GM12878 (cell line): ENCODE data around the gene ZMYM3. TPM values are rescaled to one million over a fixed set of nuclear protein-coding genes. Genes with fewer than 3 reads are reported as not detected.
A peak's percentile ranks its signal among the peaks of the same experiment; 100 is the strongest.

Source experiments
- ATAC-seq: fragments of 200-7000 bp; cut with Tn5 transposase; 3 replicates; pipeline ENCODE4 v1.9.1; 2020; ENCODE audit warnings: mild to moderate bottlenecking, moderate library complexity
- BruUV-seq: library from RNA; stranded (reverse); fragments of 400-500 nt; replicated peaks from 2 replicates; lab custom pipeline; 2021; lab: Mats Ljungman, UMichigan
- CTCF ChIA-PET: fragments of 300-600 bp; sonication (Branson Sonifier 250); formaldehyde crosslinking; extraction: SDS; loops from one replicate; lab custom pipeline; 2021; ENCODE audit warnings: inconsistent platforms; lab: Yijun Ruan, JAX
- POLR2A ChIA-PET: fragments of 350-600 bp; formaldehyde crosslinking; extraction: SDS; loops from one replicate; lab custom pipeline; 2021; ENCODE audit warnings: inconsistent platforms; lab: Charles Lee
- RAD21 ChIA-PET: fragments of 300-600 bp; sonication (Branson Sonifier 250); formaldehyde crosslinking; loops from one replicate; lab custom pipeline; 2023; ENCODE audit warnings: antibody characterized with exemption; ENCODE audit not compliant: unreplicated experiment; lab: Charles Lee
- SMC1A ChIA-PET: fragments of 300-600 bp; sonication (Branson Sonifier 250); formaldehyde crosslinking; loops from one replicate; lab custom pipeline; 2023; ENCODE audit not compliant: unreplicated experiment, uncharacterized antibody; lab: Charles Lee
- DNase-seq: peaks from one replicate; pipeline ENCODE4 v3.0.0-alpha.2; 2011; ENCODE audit warnings: low read depth, low spot score
- FAIRE-seq: peaks from 3 replicates; lab custom pipeline; 2011; peaks lifted over from hg19 to GRCh38; lab: Jason Lieb, UNC
- H2AFZ ChIP-seq: 2 replicates; pipeline ENCODE4 v1.6.0; 2011; ENCODE audit warnings: low read depth, low read length, control low read depth; ENCODE audit not compliant: control insufficient read depth
- H3K27ac ChIP-seq: 2 replicates; pipeline ENCODE4 v1.5.1; 2011; ENCODE audit warnings: control low read depth; ENCODE audit not compliant: control insufficient read depth, insufficient read depth
- H3K27me3 ChIP-seq, 2 experiments: replicated peaks in 1 of 2; 2 replicates each; pipeline versions ENCODE4 v1.6.0 to v1.6.1; 2011; ENCODE audit warnings: low read length in 1 of 2; ENCODE audit not compliant: control insufficient read depth in 2 of 2, insufficient read depth in 2 of 2
- H3K36me3 ChIP-seq, 2 experiments: 2 replicates each; pipeline ENCODE4 v1.5.1; 2011; ENCODE audit warnings: low read length in 1 of 2; ENCODE audit not compliant: control insufficient read depth in 2 of 2, insufficient read depth in 2 of 2
- H3K4me1 ChIP-seq: 2 replicates; pipeline ENCODE4 v1.6.1; 2011; ENCODE audit warnings: mild to moderate bottlenecking, low read length, moderate library complexity, mixed read lengths; ENCODE audit not compliant: control insufficient read depth, insufficient read depth
- H3K4me2 ChIP-seq: 2 replicates; pipeline ENCODE4 v1.6.0; 2011; ENCODE audit warnings: control low read depth; ENCODE audit not compliant: control insufficient read depth, insufficient read depth
- H3K4me3 ChIP-seq: fragments of 200-600 bp; sonication (generic); 2 replicates; pipeline ENCODE4 v1.5.1; 2016
- H3K79me2 ChIP-seq: 2 replicates; pipeline ENCODE4 v1.6.0; 2011; ENCODE audit warnings: low read length; ENCODE audit not compliant: control insufficient read depth, insufficient read depth
- H3K9ac ChIP-seq: 2 replicates; pipeline ENCODE4 v1.8.0; 2011; ENCODE audit warnings: low read length, control low read depth, mixed read lengths; ENCODE audit not compliant: control insufficient read depth, insufficient read depth
- H3K9me3 ChIP-seq: replicated peaks from 3 replicates; pipeline ENCODE4 v1.5.1; 2011; ENCODE audit warnings: mild to moderate bottlenecking, low read length; ENCODE audit not compliant: control insufficient read depth, insufficient read depth
- H4K20me1 ChIP-seq: 2 replicates; pipeline ENCODE4 v1.6.0; 2011; ENCODE audit not compliant: control insufficient read depth, insufficient read depth
- BACH1 ChIP-seq: fragments of 450-650 bp; IDR thresholded peaks from 2 replicates; pipeline ENCODE4 v1.6.1; 2017; ENCODE audit warnings: mild to moderate bottlenecking, borderline replicate concordance
- CREB1 ChIP-seq: IDR thresholded peaks from 2 replicates; pipeline ENCODE4 v1.6.1; 2012; ENCODE audit warnings: low read depth, mild to moderate bottlenecking, inconsistent platforms
- EGR1 ChIP-seq, 2 experiments: IDR thresholded peaks; 1 replicate in 1 of 2; 2 replicates in 1 of 2; pipeline ENCODE4 v1.6.1; 2011 to 2012; ENCODE audit warnings: low read depth in 2 of 2, low read length in 2 of 2, borderline replicate concordance in 1 of 2, mild to moderate bottlenecking in 1 of 2, moderate library complexity in 1 of 2
- NR2F1 ChIP-seq: fragments of 450-650 bp; conservative IDR thresholded peaks from 2 replicates; pipeline ENCODE4 v1.6.1; 2017; ENCODE audit warnings: mild to moderate bottlenecking
- POLR2A ChIP-seq: IDR thresholded peaks from 2 replicates; pipeline ENCODE4 v1.6.1; 2011; ENCODE audit warnings: low read depth, mild to moderate bottlenecking, low read length
- RUNX3 ChIP-seq: IDR thresholded peaks from 2 replicates; pipeline ENCODE4 v1.6.1; 2012; ENCODE audit warnings: low read length, inconsistent platforms
- SPI1 ChIP-seq: IDR thresholded peaks from 2 replicates; pipeline ENCODE4 v1.6.1; 2011; ENCODE audit warnings: low read depth, mild to moderate bottlenecking, low read length, moderate library complexity, borderline replicate concordance; ENCODE audit not compliant: insufficient read depth
- TAF1 ChIP-seq: IDR thresholded peaks from 2 replicates; pipeline ENCODE4 v1.6.1; 2011; ENCODE audit warnings: mild to moderate bottlenecking, low read depth, low read length, borderline replicate concordance
- WGBS: methylation state at CpG from one replicate; pipeline ENCODE4 v1.1.6; 2016; ENCODE audit warnings: low lambda C conversion rate; ENCODE audit not compliant: insufficient replicate concordance, insufficient coverage; ENCODE audit errors: missing lambda C conversion rate; 5-methylcytosine and 5-hydroxymethylcytosine counted together
- in situ Hi-C: fragments of 300-500 bp; cut with MboI; formaldehyde crosslinking; loops from 9 replicates; pipeline ENCODE4 v1.14.3; 2018; ENCODE audit warnings: mixed read lengths
- intact Hi-C: fragments of 100-400 bp; cut with micrococcal nuclease; formaldehyde crosslinking; loops from one replicate; pipeline ENCODE4 v1.14.2; 2022; ENCODE audit not compliant: unreplicated experiment
- polyA plus RNA-seq, 11 experiments: library from polyadenylated mRNA; depleted of rRNA in 4 of 11; unstranded in 6 of 11; stranded (reverse) in 5 of 11; fragments of >200 nt; fragmentation: Nextera tagmentation in 4 of 11; fragmentation: Illumina TruSeq in 1 of 11; extraction: Ambion mirVana in 4 of 11; extraction: Trizol in 1 of 11; gene quantifications; 1 replicate in 1 of 11; 2 replicates in 10 of 11; pipeline versions ENCODE4 v1.2.1 to v1.2.3, GENCODE V29; 2011 to 2016; ENCODE audit warnings: inconsistent platforms in 2 of 11, missing spikeins in 2 of 11, low read depth in 1 of 11
- total RNA-seq, 4 experiments: library from RNA; depleted of rRNA in 3 of 4; stranded (reverse); fragments of >200 nt in 3 of 4; fragmentation: Illumina TruSeq in 1 of 4; extraction: Trizol in 1 of 4; gene quantifications; 2 replicates each; pipeline versions ENCODE4 v1.2.1 to v1.2.3, GENCODE V29; 2013 to 2021
- TF ChIP-seq, protein P1 (sequence below): fragments of 450-650 bp; IDR thresholded peaks from 2 replicates; pipeline ENCODE4 v1.6.1; 2018; ENCODE audit warnings: borderline replicate concordance, mild to moderate bottlenecking; ENCODE audit not compliant: partially characterized antibody
- TF ChIP-seq, protein P2 (sequence below), 3 experiments: IDR thresholded peaks in 2 of 3; conservative IDR thresholded peaks in 1 of 3; 2 replicates each; pipeline ENCODE4 v1.5.1; 2011; ENCODE audit warnings: low read depth in 3 of 3, low read length in 3 of 3, mild to moderate bottlenecking in 3 of 3, control low read depth in 2 of 3, moderate library complexity in 2 of 3, inconsistent platforms in 1 of 3, mixed read lengths in 1 of 3; ENCODE audit not compliant: control insufficient read depth in 2 of 3, insufficient read depth in 1 of 3; ENCODE audit errors: extremely low read depth in 1 of 3

The ZMYM3 gene
- total and polyA plus RNA-seq, 10 of the 15 experiments (the other 5 are each of a cell fraction or from before 2014, with no cell fraction given) = 2.3 to 28.1 (median 12.3) TPM

DNA sequence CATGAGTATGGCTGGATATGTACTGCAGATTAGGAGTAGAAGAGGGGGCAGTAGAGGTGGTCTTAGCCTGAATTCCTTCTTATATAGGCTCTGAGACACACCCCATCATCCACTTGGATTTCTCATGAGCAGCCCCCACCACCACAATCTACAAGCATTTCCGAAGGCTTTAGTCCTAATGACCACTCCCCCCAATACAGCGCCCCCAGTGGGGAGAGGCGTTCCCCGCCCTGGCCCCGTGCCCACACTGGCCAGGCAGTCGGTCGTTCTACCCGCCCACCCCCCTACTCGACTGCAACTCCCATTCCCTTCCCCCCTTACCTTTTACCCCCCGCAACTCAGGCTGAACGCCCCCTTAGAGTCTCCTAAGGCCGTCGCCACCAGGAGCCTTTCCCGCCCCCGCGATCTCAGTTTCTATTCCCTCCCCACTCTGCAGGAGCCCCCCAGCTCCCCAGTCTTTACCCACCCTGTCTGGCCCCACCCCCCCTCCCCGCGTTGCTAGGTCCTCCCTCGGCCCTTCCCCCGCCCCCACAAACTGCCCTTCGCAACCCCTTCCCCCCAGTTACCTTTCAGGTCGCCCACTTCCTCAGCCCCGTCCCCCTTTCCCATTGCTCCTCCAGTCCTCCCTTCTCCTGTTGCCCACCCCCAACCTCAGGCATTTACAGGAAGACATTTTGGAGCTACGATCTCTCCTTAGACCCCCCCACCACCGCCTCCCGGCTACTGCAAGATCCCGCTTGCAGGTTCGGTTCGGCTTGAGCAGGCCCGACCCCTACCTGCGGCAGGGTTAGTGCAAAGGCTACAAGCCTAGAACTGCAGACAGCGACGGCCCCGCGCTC is 468 bp downstream of the ZMYM3 start:
- Histone ChIP-seq H2AFZ (peak overlapping the region; percentile 37), H3K4me3 (peak overlapping the region; percentile 89), H3K9ac (peak overlapping the region; percentile 64; the same call in 1 of the 2 replicates), H3K79me2 (peaks cover 13% of the 10 kb centered on the region), H3K4me2 (peak overlapping the region; percentile 74), H4K20me1 (no peaks in the 10 kb centered on the region), H3K27ac (peak overlapping the region; percentile 72), H3K4me1 (peaks cover 6% of the 10 kb centered on the region; the same call in 1 of the 2 replicates), H3K36me3 (peaks cover 0 to 5% of the 10 kb centered on the region in 2 experiments; a peak in 1 of 4 replicates), H3K27me3 (no peaks in the 10 kb centered on the region), H3K9me3 (no peaks in the 10 kb centered on the region)
- ATAC-seq (peak; percentile 25), FAIRE-seq (no peak), DNase-seq (no peak)
- 32% methylated on average over 17 of the region's 35 CpGs for WGBS
- intact Hi-C loops (loop anchor here (1.0 to 5.0 kb wide), 3 partner anchors 30 to 71 kb away; partner anchors contain the start of gene NONO), in situ Hi-C loops (no loop called here)
- TF ChIP-seq TAF1 (no peak), SPI1 (no peak), NR2F1 (0 out of 2 replicates have a peak, but pooled peaks have one; percentile 28), BACH1 (0 out of 2 replicates have a peak, but pooled peaks have one; percentile 13), POLR2A (no peak), RUNX3 (0 out of 2 replicates have a peak, but pooled peaks have one; percentile 29), EGR1 (IDR thresholded peaks at IDR 0.05; ENCODE audit: borderline replicate concordance in 1 of 2, low read depth in 2 of 2, low read length in 2 of 2) (peak in 1 of 2 experiments; percentile 61; a peak in 1 of 3 replicates), CREB1 (no peak)
- TF ChIP-seq, protein P1, sequence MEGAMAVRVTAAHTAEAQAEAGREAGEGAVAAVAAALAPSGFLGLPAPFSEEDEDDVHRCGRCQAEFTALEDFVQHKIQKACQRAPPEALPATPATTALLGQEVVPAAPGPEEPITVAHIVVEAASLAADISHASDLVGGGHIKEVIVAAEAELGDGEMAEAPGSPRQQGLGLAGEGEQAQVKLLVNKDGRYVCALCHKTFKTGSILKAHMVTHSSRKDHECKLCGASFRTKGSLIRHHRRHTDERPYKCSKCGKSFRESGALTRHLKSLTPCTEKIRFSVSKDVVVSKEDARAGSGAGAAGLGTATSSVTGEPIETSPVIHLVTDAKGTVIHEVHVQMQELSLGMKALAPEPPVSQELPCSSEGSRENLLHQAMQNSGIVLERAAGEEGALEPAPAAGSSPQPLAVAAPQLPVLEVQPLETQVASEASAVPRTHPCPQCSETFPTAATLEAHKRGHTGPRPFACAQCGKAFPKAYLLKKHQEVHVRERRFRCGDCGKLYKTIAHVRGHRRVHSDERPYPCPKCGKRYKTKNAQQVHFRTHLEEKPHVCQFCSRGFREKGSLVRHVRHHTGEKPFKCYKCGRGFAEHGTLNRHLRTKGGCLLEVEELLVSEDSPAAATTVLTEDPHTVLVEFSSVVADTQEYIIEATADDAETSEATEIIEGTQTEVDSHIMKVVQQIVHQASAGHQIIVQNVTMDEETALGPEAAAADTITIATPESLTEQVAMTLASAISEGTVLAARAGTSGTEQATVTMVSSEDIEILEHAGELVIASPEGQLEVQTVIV = no peak
- TF ChIP-seq, protein P2, sequence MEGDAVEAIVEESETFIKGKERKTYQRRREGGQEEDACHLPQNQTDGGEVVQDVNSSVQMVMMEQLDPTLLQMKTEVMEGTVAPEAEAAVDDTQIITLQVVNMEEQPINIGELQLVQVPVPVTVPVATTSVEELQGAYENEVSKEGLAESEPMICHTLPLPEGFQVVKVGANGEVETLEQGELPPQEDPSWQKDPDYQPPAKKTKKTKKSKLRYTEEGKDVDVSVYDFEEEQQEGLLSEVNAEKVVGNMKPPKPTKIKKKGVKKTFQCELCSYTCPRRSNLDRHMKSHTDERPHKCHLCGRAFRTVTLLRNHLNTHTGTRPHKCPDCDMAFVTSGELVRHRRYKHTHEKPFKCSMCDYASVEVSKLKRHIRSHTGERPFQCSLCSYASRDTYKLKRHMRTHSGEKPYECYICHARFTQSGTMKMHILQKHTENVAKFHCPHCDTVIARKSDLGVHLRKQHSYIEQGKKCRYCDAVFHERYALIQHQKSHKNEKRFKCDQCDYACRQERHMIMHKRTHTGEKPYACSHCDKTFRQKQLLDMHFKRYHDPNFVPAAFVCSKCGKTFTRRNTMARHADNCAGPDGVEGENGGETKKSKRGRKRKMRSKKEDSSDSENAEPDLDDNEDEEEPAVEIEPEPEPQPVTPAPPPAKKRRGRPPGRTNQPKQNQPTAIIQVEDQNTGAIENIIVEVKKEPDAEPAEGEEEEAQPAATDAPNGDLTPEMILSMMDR (IDR thresholded peaks at IDR 0.05 in 2 of 3, conservative IDR thresholded peaks at IDR 0.05 in 1 of 3; ENCODE audit: control insufficient read depth in 2 of 3, extremely low read depth in 1 of 3, insufficient read depth in 1 of 3, low read depth in 3 of 3, low read length in 3 of 3) = peak; percentile 41 to 62 (median 46)
- CTCF ChIA-PET = interaction anchor here (0.6 to 1.7 kb wide), 4 partner anchors 13 to 113 kb away, joined by 3 to 11 read pairs (median 3); partner anchors contain the start of genes NONO and TAF1
- RAD21 ChIA-PET = interaction anchor here (1.5 to 1.7 kb wide), 2 partner anchors 56 to 112 kb away, joined by 4 to 6 read pairs; partner anchors contain the start of gene TAF1
- SMC1A ChIA-PET = interaction anchor here (1.0 kb wide), 1 partner anchor 30 kb away, joined by 3 read pairs; the partner anchor contains the start of gene NONO
- POLR2A ChIA-PET = interaction anchor here (0.8 to 2.4 kb wide), 5 partner anchors 30 to 150 kb away, joined by 3 to 18 read pairs (median 6); partner anchors contain the start of gene NONO
- no TSS peak for BruUV-seq
